H9 (cell line): Measurements from ENCODE around the gene SLC35F6. TPM values are rescaled to one million over a fixed set of nuclear protein-coding genes. Genes with fewer than 3 reads are reported as not detected.

Source experiments
- DNase-seq: peaks from one replicate; pipeline ENCODE4 v3.0.0-alpha.2; 2017
- H2AFZ ChIP-seq: one replicate; pipeline ENCODE4 v1.6.1; 2013; ENCODE audit warnings: mild to moderate bottlenecking, low read length, control low read depth, moderate library complexity
- H2AK5ac ChIP-seq: 2 replicates; pipeline ENCODE4 v1.6.1; 2013; ENCODE audit warnings: low read length, control low read depth, mixed read lengths; ENCODE audit not compliant: insufficient read length
- H2BK120ac ChIP-seq: one replicate; pipeline ENCODE4 v1.6.1; 2013; ENCODE audit warnings: low read depth, mild to moderate bottlenecking, low read length, control low read depth, inconsistent platforms; ENCODE audit not compliant: poor library complexity, severe bottlenecking
- H2BK12ac ChIP-seq: 2 replicates; pipeline ENCODE4 v1.6.1; 2013; ENCODE audit warnings: low read length, control low read depth, mixed read lengths, low read depth; ENCODE audit not compliant: insufficient read length
- H2BK15ac ChIP-seq: 2 replicates; pipeline ENCODE4 v1.6.1; 2013; ENCODE audit warnings: low read depth, low read length, control low read depth
- H2BK20ac ChIP-seq: one replicate; pipeline ENCODE4 v1.6.1; 2013; ENCODE audit warnings: low read depth, mild to moderate bottlenecking, low read length, control low read depth, inconsistent platforms; ENCODE audit not compliant: poor library complexity, severe bottlenecking
- H2BK5ac ChIP-seq: 2 replicates; pipeline ENCODE4 v1.6.1; 2013; ENCODE audit warnings: low read length, control low read depth, mixed read lengths; ENCODE audit not compliant: insufficient read length
- H3K14ac ChIP-seq: 2 replicates; pipeline ENCODE4 v1.6.1; 2013; ENCODE audit warnings: low read length, control low read depth; ENCODE audit not compliant: insufficient read depth
- H3K18ac ChIP-seq: 2 replicates; pipeline ENCODE4 v1.6.1; 2013; ENCODE audit warnings: low read depth, mild to moderate bottlenecking, mixed read lengths, low read length, control low read depth; ENCODE audit not compliant: insufficient read length
- H3K23ac ChIP-seq: 2 replicates; pipeline ENCODE4 v1.6.1; 2013; ENCODE audit warnings: low read length, control low read depth, mixed read lengths, low read depth; ENCODE audit not compliant: insufficient read length
- H3K23me2 ChIP-seq: 2 replicates; pipeline ENCODE4 v1.6.1; 2013; ENCODE audit warnings: low read depth, mild to moderate bottlenecking, mixed read lengths, low read length, control low read depth; ENCODE audit not compliant: insufficient read length, poor library complexity, severe bottlenecking
- H3K27ac ChIP-seq: 2 replicates; pipeline ENCODE4 v1.5.1; 2013; ENCODE audit warnings: low read length, control low read depth, mixed read lengths, low read depth; ENCODE audit not compliant: insufficient read length
- H3K27me3 ChIP-seq: 2 replicates; pipeline ENCODE4 v1.6.1; 2013; ENCODE audit warnings: low read length, control low read depth, inconsistent platforms; ENCODE audit not compliant: insufficient read depth
- H3K4ac ChIP-seq: 2 replicates; pipeline ENCODE4 v1.6.1; 2013; ENCODE audit warnings: low read depth, mild to moderate bottlenecking, control low read depth, inconsistent platforms, low read length, moderate library complexity
- H3K4me1 ChIP-seq: 2 replicates; pipeline ENCODE4 v1.6.1; 2013; ENCODE audit warnings: low read length, control low read depth, inconsistent platforms; ENCODE audit not compliant: insufficient read depth
- H3K4me2 ChIP-seq: 2 replicates; pipeline ENCODE4 v1.6.1; 2013; ENCODE audit warnings: low read length, control low read depth, mixed read lengths; ENCODE audit not compliant: insufficient read length, insufficient read depth
- H3K56ac ChIP-seq: 2 replicates; pipeline ENCODE4 v1.6.1; 2013; ENCODE audit warnings: low read depth, mild to moderate bottlenecking, mixed read lengths, low read length, control low read depth; ENCODE audit not compliant: insufficient read length
- H3K79me1 ChIP-seq: 2 replicates; pipeline ENCODE4 v1.6.1; 2013; ENCODE audit warnings: low read depth, mild to moderate bottlenecking, moderate library complexity, low read length, control low read depth, inconsistent platforms; ENCODE audit not compliant: insufficient read depth, poor library complexity, severe bottlenecking
- H3K79me2 ChIP-seq: 2 replicates; pipeline ENCODE4 v1.6.1; 2013; ENCODE audit warnings: low read length, control low read depth, inconsistent platforms; ENCODE audit not compliant: insufficient read depth
- H3K9ac ChIP-seq: 2 replicates; pipeline ENCODE4 v1.6.1; 2013; ENCODE audit warnings: low read length, control low read depth, mixed read lengths; ENCODE audit not compliant: insufficient read length; ENCODE audit errors: extremely low read depth
- H3K9me3 ChIP-seq: one replicate; pipeline ENCODE4 v1.6.1; 2013; ENCODE audit warnings: low read depth, low read length, inconsistent platforms; ENCODE audit not compliant: control insufficient read depth
- H3T11ph ChIP-seq: one replicate; pipeline ENCODE4 v1.6.1; 2013; ENCODE audit warnings: mild to moderate bottlenecking, low read length, control low read depth, inconsistent platforms
- H4K20me1 ChIP-seq: one replicate; pipeline ENCODE4 v1.6.1; 2013; ENCODE audit not compliant: control insufficient read depth, insufficient read length, insufficient read depth
- H4K5ac ChIP-seq: 2 replicates; pipeline ENCODE4 v1.6.1; 2013; ENCODE audit warnings: low read depth, mild to moderate bottlenecking, mixed read lengths, low read length, control low read depth; ENCODE audit not compliant: insufficient read length
- H4K8ac ChIP-seq: replicated peaks from 2 replicates; pipeline ENCODE4 v1.6.1; 2013; ENCODE audit warnings: low read length, control low read depth, mixed read lengths, low read depth; ENCODE audit not compliant: insufficient read length
- H4K91ac ChIP-seq: 2 replicates; pipeline ENCODE4 v1.6.1; 2013; ENCODE audit warnings: low read depth, mild to moderate bottlenecking, moderate library complexity, mixed read lengths, low read length, control low read depth; ENCODE audit not compliant: insufficient read length
- H3K27ac Mint-ChIP-seq, 3 experiments: 2 replicates in 2 of 3; 3 replicates in 1 of 3; pipeline ENCODE4 v1.8.0; 2020 to 2021; ENCODE audit warnings: mixed read lengths in 3 of 3, mild to moderate bottlenecking in 1 of 3, moderate library complexity in 1 of 3
- H3K27me3 Mint-ChIP-seq: 2 replicates; pipeline ENCODE4 v1.8.0; 2021; ENCODE audit warnings: low read depth, mild to moderate bottlenecking, moderate library complexity, mixed read lengths
- H3K36me3 Mint-ChIP-seq, 3 experiments: 2 replicates in 2 of 3; 3 replicates in 1 of 3; pipeline ENCODE4 v1.8.0; 2020 to 2021; ENCODE audit warnings: low read depth in 3 of 3, mixed read lengths in 3 of 3; ENCODE audit not compliant: insufficient read depth in 1 of 3
- H3K4me1 Mint-ChIP-seq, 2 experiments: 2 replicates each; pipeline ENCODE4 v1.8.0; 2020; ENCODE audit warnings: mixed read lengths in 2 of 2
- H3K4me3 Mint-ChIP-seq, 2 experiments: 2 replicates in 1 of 2; 3 replicates in 1 of 2; pipeline ENCODE4 v1.8.0; 2020 to 2021; ENCODE audit warnings: mild to moderate bottlenecking in 2 of 2, mixed read lengths in 2 of 2, moderate library complexity in 1 of 2
- H3K9me3 Mint-ChIP-seq, 2 experiments: 2 replicates in 1 of 2; 3 replicates in 1 of 2; pipeline ENCODE4 v1.8.0; 2020; ENCODE audit warnings: mild to moderate bottlenecking in 2 of 2, mixed read lengths in 2 of 2, moderate library complexity in 1 of 2
- WGBS: extraction: QIAGEN DNeasy Blood & Tissue Kit; methylation state at CpG from one replicate; pipeline ENCODE4 v1.1.7; 2013; ENCODE audit warnings: missing lambda C conversion rate, low lambda C conversion rate, mixed read lengths; ENCODE audit not compliant: insufficient read length; ENCODE audit errors: extremely low coverage; 5-methylcytosine and 5-hydroxymethylcytosine counted together
- total RNA-seq: library from RNA; stranded (reverse); gene quantifications from 2 replicates; pipeline ENCODE4 v1.2.1, GENCODE V29; 2021
- TF ChIP-seq, protein P1 (sequence below): fragments of 200-600 bp; sonication (generic); conservative IDR thresholded peaks from 3 replicates; pipeline ENCODE4 v1.8.0; 2021; ENCODE audit warnings: antibody characterized with exemption, mild to moderate bottlenecking

The SLC35F6 gene
- total RNA-seq, 1 experiment from 2014 or later, result 15.7 TPM

DNA sequence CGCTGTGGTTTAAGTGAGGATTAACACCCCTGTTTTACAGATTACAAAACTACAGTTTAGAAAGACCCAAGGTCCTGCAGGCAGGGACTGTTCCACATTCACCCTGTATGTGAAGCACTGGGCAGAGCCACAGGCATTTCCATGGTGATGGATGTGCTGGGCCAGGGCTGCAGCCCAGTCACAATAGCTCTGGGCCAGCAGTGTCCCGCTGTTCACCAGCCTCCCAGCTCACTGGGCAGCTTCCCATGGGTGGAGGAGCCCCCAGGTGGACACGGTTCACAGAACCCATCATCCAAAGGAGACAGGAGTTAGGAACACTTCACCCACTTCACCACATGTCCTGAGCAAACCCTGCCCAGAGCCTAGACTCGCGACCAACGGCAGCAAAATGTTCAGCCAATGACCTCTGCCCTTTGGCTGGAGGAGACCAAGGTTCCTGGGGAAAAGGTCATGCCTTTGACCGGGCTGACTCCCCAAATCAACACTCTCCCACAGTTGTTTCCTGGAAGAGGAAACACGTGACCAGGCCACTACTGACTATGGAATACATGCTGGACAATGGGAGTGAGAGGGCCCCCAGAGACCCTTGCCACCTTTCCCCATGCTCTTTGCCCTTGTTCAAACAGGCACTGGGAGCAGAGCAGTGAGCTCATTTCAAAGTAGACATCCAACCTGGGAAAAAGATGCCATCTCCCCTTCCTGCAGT is 28.0 kb upstream of the SLC35F6 start:
- Histone ChIP-seq H4K5ac (no peak overlapping the region), H3K4ac (no peak overlapping the region), H3K18ac (no peak overlapping the region), H3K27me3 (no peaks in the 10 kb centered on the region), H4K8ac (no peak overlapping the region), H3K56ac (no peak overlapping the region), H3K4me1 (no peaks in the 10 kb centered on the region), H2AFZ (no peak overlapping the region), H3K14ac (no peak overlapping the region), H4K91ac (no peak overlapping the region), H3K9me3 (no peaks in the 10 kb centered on the region), H3K9ac (no peak overlapping the region), H3K23ac (no peak overlapping the region), H2BK20ac (no peak overlapping the region), H3K4me2 (no peak overlapping the region), H3K79me1 (no peaks in the 10 kb centered on the region), H3T11ph (no peak overlapping the region), H2BK5ac (no peak overlapping the region), H2BK120ac (no peak overlapping the region), H2BK15ac (no peak overlapping the region), H4K20me1 (no peaks in the 10 kb centered on the region), H3K23me2 (no peaks in the 10 kb centered on the region), H3K79me2 (no peaks in the 10 kb centered on the region), H2AK5ac (no peak overlapping the region), H2BK12ac (no peak overlapping the region), H3K27ac (no peak overlapping the region)
- DNase-seq, result no peak
- no CpG with 5 or more reads among the region's 8 CpGs for WGBS
- peaks cover 6% of the 10 kb centered on the region for H3K27me3 Mint-ChIP-seq
- no peaks in the 10 kb centered on the region for H3K36me3 Mint-ChIP-seq
- TF ChIP-seq, protein P1, sequence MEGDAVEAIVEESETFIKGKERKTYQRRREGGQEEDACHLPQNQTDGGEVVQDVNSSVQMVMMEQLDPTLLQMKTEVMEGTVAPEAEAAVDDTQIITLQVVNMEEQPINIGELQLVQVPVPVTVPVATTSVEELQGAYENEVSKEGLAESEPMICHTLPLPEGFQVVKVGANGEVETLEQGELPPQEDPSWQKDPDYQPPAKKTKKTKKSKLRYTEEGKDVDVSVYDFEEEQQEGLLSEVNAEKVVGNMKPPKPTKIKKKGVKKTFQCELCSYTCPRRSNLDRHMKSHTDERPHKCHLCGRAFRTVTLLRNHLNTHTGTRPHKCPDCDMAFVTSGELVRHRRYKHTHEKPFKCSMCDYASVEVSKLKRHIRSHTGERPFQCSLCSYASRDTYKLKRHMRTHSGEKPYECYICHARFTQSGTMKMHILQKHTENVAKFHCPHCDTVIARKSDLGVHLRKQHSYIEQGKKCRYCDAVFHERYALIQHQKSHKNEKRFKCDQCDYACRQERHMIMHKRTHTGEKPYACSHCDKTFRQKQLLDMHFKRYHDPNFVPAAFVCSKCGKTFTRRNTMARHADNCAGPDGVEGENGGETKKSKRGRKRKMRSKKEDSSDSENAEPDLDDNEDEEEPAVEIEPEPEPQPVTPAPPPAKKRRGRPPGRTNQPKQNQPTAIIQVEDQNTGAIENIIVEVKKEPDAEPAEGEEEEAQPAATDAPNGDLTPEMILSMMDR, result no peak
- H3K4me3 Mint-ChIP-seq, result no peak overlapping the region
- 0 out of 4 replicates have a peak, but pooled peaks cover 0 to 2% of the 10 kb centered on the region in 2 experiments for H3K4me1 Mint-ChIP-seq
- H3K9me3 Mint-ChIP-seq, result no peaks in the 10 kb centered on the region
- no peak overlapping the region for H3K27ac Mint-ChIP-seq
